GM20000 (cell line): ENCODE results near the gene TMEM252.

Source experiments
- DNase-seq: peaks from one replicate; pipeline ENCODE4 v3.0.0; 2012; ENCODE audit warnings: low spot score
- CTCF ChIP-seq: IDR thresholded peaks from 2 replicates; pipeline ENCODE4 v1.5.1; 2012; ENCODE audit warnings: mild to moderate bottlenecking, control low read depth; ENCODE audit errors: extremely low read depth, missing control alignments

TMEM252 gene

GRCh38 chr9:68552700-68553476, 12.2 kb upstream of the TMEM252 start:
- TF ChIP-seq CTCF, result no peak
- no peak for DNase-seq

GRCh38 chr9:68551191-68551590, 10.5 kb upstream of the TMEM252 start:
- TF ChIP-seq CTCF, result no peak

GRCh38 chr9:68548241-68548640, 7.6 kb upstream of the TMEM252 start:
- no peak for DNase-seq
- no peak for TF ChIP-seq CTCF

More at GRCh38 chr9:68551191-68551590, 10.5 kb upstream of the TMEM252 start:
- DNase-seq, result no peak

GRCh38 chr9:68547417-68547816, 6.7 kb upstream of the TMEM252 start:
- TF ChIP-seq CTCF, result no peak
- no peak for DNase-seq

- peak; percentile 55 for DNase-seq
- no peak for TF ChIP-seq CTCF
These were observed 6.1 kb upstream of the TMEM252 start for GRCh38 chr9:68546596-68547390.

- DNase-seq, result peak; percentile 25
- no peak for TF ChIP-seq CTCF
These were observed 4.5 kb upstream of the TMEM252 start for GRCh38 chr9:68545033-68545705.

GRCh38 chr9:68541568-68541967, 885 bp upstream of the TMEM252 start:
- DNase-seq, result no peak
- no peak for TF ChIP-seq CTCF
